ENCODE measurements around the gene LIN28B. TPM values are rescaled to one million over a fixed set of nuclear protein-coding genes. Genes with fewer than 3 reads are reported as not detected.
"Not testable (repeated sequence)": the region's sequence is repeated elsewhere in the genome, so short reads cannot be mapped to it uniquely, and the experiment has no call there.

The LIN28B gene
- polyA plus RNA-seq, 2 of the 4 experiments (the other 2 are of a cell fraction): 3.6 to 7.2 TPM

DNA sequence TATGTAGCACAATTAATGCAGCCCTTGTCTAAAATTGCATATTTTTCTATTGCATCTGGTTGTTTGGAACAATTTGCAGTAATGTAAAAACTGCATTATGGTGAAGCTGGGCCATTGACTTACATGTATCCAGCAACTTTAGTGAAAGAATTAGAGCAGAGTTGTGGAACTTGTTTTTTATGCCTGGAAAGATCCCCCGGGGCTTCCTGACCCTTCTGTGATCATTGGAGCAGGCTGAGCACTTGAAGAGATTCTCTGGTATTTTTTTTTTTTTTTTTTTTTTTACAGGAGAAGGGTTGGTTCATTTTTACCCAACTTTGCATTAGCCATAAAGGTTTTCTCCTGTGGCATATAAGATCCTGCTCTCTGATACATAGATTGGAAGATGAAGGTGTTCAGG is 45.0 kb downstream of the LIN28B start:
- ChIA-PET POLR2A (no interaction called here), CTCF (interaction anchor here (0.9 kb wide), 1 partner anchor 76 kb away, joined by 4 read pairs; no protein-coding TSS in a partner anchor)
- TF ChIP-seq RFX5 (IDR thresholded peaks at IDR 0.05) (no peak), CEBPB (IDR thresholded peaks at IDR 0.05) (no peak), JUN (IDR thresholded peaks at IDR 0.05) (no peak), SREBF2 (IDR thresholded peaks at IDR 0.05) (no peak), CBX8 (IDR thresholded peaks at IDR 0.05) (no peak), FOSL2 (IDR thresholded peaks at IDR 0.05) (no peak), FOSL2 (CRISPR knock-in tag; IDR thresholded peaks at IDR 0.05) (no peak)
- TF ChIP-seq, protein P1, sequence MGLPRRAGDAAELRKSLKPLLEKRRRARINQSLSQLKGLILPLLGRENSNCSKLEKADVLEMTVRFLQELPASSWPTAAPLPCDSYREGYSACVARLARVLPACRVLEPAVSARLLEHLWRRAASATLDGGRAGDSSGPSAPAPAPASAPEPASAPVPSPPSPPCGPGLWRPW (IDR thresholded peaks at IDR 0.05): no peak
- TF ChIP-seq, protein P2, sequence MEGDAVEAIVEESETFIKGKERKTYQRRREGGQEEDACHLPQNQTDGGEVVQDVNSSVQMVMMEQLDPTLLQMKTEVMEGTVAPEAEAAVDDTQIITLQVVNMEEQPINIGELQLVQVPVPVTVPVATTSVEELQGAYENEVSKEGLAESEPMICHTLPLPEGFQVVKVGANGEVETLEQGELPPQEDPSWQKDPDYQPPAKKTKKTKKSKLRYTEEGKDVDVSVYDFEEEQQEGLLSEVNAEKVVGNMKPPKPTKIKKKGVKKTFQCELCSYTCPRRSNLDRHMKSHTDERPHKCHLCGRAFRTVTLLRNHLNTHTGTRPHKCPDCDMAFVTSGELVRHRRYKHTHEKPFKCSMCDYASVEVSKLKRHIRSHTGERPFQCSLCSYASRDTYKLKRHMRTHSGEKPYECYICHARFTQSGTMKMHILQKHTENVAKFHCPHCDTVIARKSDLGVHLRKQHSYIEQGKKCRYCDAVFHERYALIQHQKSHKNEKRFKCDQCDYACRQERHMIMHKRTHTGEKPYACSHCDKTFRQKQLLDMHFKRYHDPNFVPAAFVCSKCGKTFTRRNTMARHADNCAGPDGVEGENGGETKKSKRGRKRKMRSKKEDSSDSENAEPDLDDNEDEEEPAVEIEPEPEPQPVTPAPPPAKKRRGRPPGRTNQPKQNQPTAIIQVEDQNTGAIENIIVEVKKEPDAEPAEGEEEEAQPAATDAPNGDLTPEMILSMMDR (IDR thresholded peaks at IDR 0.05): no peak
- TF ChIP-seq, protein P3, sequence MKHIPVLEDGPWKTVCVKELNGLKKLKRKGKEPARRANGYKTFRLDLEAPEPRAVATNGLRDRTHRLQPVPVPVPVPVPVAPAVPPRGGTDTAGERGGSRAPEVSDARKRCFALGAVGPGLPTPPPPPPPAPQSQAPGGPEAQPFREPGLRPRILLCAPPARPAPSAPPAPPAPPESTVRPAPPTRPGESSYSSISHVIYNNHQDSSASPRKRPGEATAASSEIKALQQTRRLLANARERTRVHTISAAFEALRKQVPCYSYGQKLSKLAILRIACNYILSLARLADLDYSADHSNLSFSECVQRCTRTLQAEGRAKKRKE (CRISPR knock-in tag; IDR thresholded peaks at IDR 0.05; ENCODE audit: low read depth): no peak
- FAIRE-seq: no peak
- ATAC-seq: no peak
- 95% methylated on average over 1 of the region's 1 CpG for WGBS (ENCODE audit: missing lambda C conversion rate)
- no peak overlapping the region for H3K27ac ChIP-seq
- no peaks in the 10 kb centered on the region for H3K4me1 ChIP-seq
- DNase-seq (ENCODE audit: low read depth in 1 of 2, low spot score in 1 of 2): no peak
- no peak overlapping the region for H3K4me2 ChIP-seq
- H3K4me3 ChIP-seq: no peak overlapping the region
- no peaks in the 10 kb centered on the region for H3K9me3 ChIP-seq

DNA sequence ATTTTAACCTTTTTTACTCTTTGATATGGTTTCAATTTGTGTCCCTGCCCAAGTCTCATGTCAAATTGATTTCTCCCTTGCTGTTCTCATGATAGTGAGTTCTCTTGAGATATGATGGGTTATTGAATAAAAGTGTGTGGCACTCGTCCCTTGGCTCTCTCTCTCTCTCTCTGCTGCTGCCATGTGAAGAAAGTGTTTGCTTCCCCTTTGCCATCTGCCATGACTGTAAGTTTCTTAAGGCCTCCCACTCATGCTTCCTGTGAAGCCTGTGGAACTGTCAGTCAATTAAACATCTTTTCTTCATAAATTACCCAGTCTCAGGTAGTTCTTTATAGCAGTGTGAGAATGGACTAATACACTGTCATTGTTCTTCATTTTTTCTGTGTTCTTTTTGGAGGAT is 48.5 kb downstream of the LIN28B start:
- ATAC-seq: no peak
- Histone ChIP-seq H3K4me1 (no peaks in the 10 kb centered on the region), H3K9me3 (no peaks in the 10 kb centered on the region), H3K4me3 (no peak overlapping the region), H3K27ac (no peak overlapping the region), H3K4me2 (no peak overlapping the region)
- CTCF ChIA-PET: no interaction called here
- no peak for FAIRE-seq
- TF ChIP-seq GATA3 (IDR thresholded peaks at IDR 0.05; ENCODE audit: borderline replicate concordance): no peak
- TF ChIP-seq JUNB (IDR thresholded peaks at IDR 0.05): no peak
- TF ChIP-seq, protein P4, sequence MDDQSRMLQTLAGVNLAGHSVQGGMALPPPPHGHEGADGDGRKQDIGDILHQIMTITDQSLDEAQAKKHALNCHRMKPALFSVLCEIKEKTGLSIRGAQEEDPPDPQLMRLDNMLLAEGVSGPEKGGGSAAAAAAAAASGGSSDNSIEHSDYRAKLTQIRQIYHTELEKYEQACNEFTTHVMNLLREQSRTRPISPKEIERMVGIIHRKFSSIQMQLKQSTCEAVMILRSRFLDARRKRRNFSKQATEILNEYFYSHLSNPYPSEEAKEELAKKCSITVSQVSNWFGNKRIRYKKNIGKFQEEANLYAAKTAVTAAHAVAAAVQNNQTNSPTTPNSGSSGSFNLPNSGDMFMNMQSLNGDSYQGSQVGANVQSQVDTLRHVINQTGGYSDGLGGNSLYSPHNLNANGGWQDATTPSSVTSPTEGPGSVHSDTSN (IDR thresholded peaks at IDR 0.05): no peak
- TF ChIP-seq HOXA7 (CRISPR knock-in tag; IDR thresholded peaks at IDR 0.05): no peak
- TF ChIP-seq EP300 (IDR thresholded peaks at IDR 0.05): no peak
- TF ChIP-seq MAFK (IDR thresholded peaks at IDR 0.05; ENCODE audit: partially characterized antibody): no peak
- TF ChIP-seq SREBF2 (IDR thresholded peaks at IDR 0.05): no peak
- no peak for TF ChIP-seq ZSCAN20 (CRISPR knock-in tag; IDR thresholded peaks at IDR 0.05)
- TF ChIP-seq FOXS1 (CRISPR knock-in tag; IDR thresholded peaks at IDR 0.05): no peak
- TF ChIP-seq, protein P2 (IDR thresholded peaks at IDR 0.05): no peak
- no peak for TF ChIP-seq RARB (CRISPR knock-in tag; IDR thresholded peaks at IDR 0.05)
- TF ChIP-seq, protein P3 (CRISPR knock-in tag; IDR thresholded peaks at IDR 0.05; ENCODE audit: low read depth): no peak
- no peak for DNase-seq (ENCODE audit: low read depth in 1 of 2, low spot score in 1 of 2)
- POLR2A ChIA-PET: no interaction called here
- WGBS (ENCODE audit: missing lambda C conversion rate): 82% methylated on average over 1 of the region's 1 CpG

DNA sequence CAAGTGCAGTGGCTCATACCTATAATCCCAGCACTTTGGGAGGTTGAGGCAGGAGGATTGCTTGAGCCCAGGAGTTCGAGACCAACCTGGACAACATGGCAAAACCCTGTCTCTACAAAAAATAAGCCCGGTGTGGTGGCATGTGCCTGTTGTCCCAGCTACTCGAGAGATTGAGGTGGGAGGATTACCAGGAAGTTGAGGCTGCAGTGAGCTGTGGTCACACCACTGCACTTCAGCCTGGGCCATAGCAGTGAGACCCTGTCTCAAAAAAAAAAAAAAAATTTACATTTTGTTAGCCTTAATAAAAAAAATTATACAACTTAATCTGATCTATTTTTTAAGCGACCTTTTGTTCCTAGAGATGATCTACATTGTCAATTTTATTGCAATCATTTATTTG is 56.6 kb downstream of the LIN28B start:
- POLR2A ChIA-PET; DNase-seq (ENCODE audit: low read depth in 1 of 2, low spot score in 1 of 2); FAIRE-seq; H3K4me3 ChIP-seq; CTCF ChIA-PET; H3K9me3 ChIP-seq; H3K4me2 ChIP-seq; H3K27ac ChIP-seq; ATAC-seq: not testable (repeated sequence)
- peaks cover 16% of the 10 kb centered on the region; the same call in 2 of the 3 replicates for H3K4me1 ChIP-seq
- 91% methylated on average over 4 of the region's 4 CpGs for WGBS (ENCODE audit: missing lambda C conversion rate)
